HepG2 (cell line): ENCODE results near the gene BFAR. TPM values are rescaled to one million over a fixed set of nuclear protein-coding genes. Genes with fewer than 3 reads are reported as not detected.

ENCODE experiments used
- ATAC-seq: fragments of 200-7000 bp; cut with Tn5 transposase; 3 replicates; pipeline ENCODE4 v1.9.1; 2020; ENCODE audit warnings: mild to moderate bottlenecking, moderate library complexity
- BruUV-seq: library from RNA; stranded (reverse); fragments of 400-500 nt; replicated peaks from 2 replicates; lab custom pipeline; 2021; lab: Mats Ljungman, UMichigan
- CTCF ChIA-PET: fragments of 300-600 bp; formaldehyde crosslinking; extraction: SDS; loops from one replicate; lab custom pipeline; 2021; ENCODE audit warnings: low total read pairs, inconsistent platforms, low intra/inter-chr PET ratio; lab: Yijun Ruan, JAX
- POLR2A ChIA-PET: fragments of 350-600 bp; sonication (Branson Sonifier 250); formaldehyde crosslinking; loops from one replicate; lab custom pipeline; 2020; ENCODE audit warnings: antibody characterized with exemption, inconsistent platforms; lab: Yijun Ruan, JAX
- DNase-seq: peaks from one replicate; pipeline ENCODE4 v3.0.0-alpha.2; 2015; ENCODE audit warnings: low spot score
- FAIRE-seq: peaks from 3 replicates; lab custom pipeline; 2011; peaks lifted over from hg19 to GRCh38; lab: Jason Lieb, UNC
- H2AFZ ChIP-seq: one replicate; pipeline ENCODE4 v1.6.1; 2011; ENCODE audit warnings: low read length, inconsistent platforms
- H3K27ac ChIP-seq: fragments of 300-600 bp; 3 replicates; pipeline ENCODE4 v1.8.0; 2011; ENCODE audit warnings: mixed run types, mild to moderate bottlenecking, mixed read lengths, low read length, inconsistent platforms; ENCODE audit not compliant: insufficient read depth; ENCODE audit errors: extremely low read length
- H3K27me3 ChIP-seq, 2 experiments: fragments of 200-600 bp in 1 of 2; 2 replicates in 1 of 2; 3 replicates in 1 of 2; pipeline versions ENCODE4 v1.6.0 to v1.8.0; 2011; ENCODE audit warnings: low read length in 2 of 2, mild to moderate bottlenecking in 2 of 2, moderate library complexity in 2 of 2, inconsistent platforms in 1 of 2; ENCODE audit not compliant: insufficient read depth in 2 of 2, control insufficient read depth in 1 of 2
- H3K36me3 ChIP-seq, 2 experiments: fragments of 200-600 bp in 1 of 2; replicated peaks in 1 of 2; 2 replicates in 1 of 2; 3 replicates in 1 of 2; pipeline versions ENCODE4 v1.5.1 to v1.8.0; 2011; ENCODE audit warnings: low read length in 2 of 2, inconsistent platforms in 1 of 2; ENCODE audit not compliant: insufficient read depth in 2 of 2, control insufficient read depth in 1 of 2
- H3K4me1 ChIP-seq: 2 replicates; pipeline ENCODE4 v1.5.1; 2012; ENCODE audit warnings: low read length, inconsistent platforms; ENCODE audit not compliant: insufficient read depth
- H3K4me2 ChIP-seq: 2 replicates; pipeline ENCODE4 v1.6.0; 2011; ENCODE audit warnings: low read depth, low read length, inconsistent platforms
- H3K4me3 ChIP-seq, 3 experiments: fragments of 200-600 bp in 1 of 3; sonication (generic), shearing (Covaris generic) in 1 of 3; replicated peaks in 1 of 3; 2 replicates each; pipeline ENCODE4 v1.5.1; 2011 to 2016; ENCODE audit warnings: low read length in 3 of 3, inconsistent platforms in 2 of 3, low read depth in 2 of 3, mild to moderate bottlenecking in 2 of 3, control low read depth in 1 of 3, mixed read lengths in 1 of 3; ENCODE audit not compliant: insufficient read depth in 1 of 3
- H3K79me2 ChIP-seq: one replicate; pipeline ENCODE4 v1.6.1; 2011; ENCODE audit warnings: low read length, inconsistent platforms; ENCODE audit not compliant: insufficient read depth
- H3K9ac ChIP-seq: 2 replicates; pipeline ENCODE4 v1.6.0; 2011; ENCODE audit warnings: mild to moderate bottlenecking, low read depth, low read length, inconsistent platforms; ENCODE audit not compliant: insufficient read depth
- H3K9me3 ChIP-seq: 2 replicates; pipeline ENCODE4 v1.5.1; 2012; ENCODE audit warnings: mild to moderate bottlenecking, low read length
- H4K20me1 ChIP-seq: 2 replicates; pipeline ENCODE4 v1.6.0; 2011; ENCODE audit warnings: inconsistent platforms, mild to moderate bottlenecking, low read length, moderate library complexity; ENCODE audit not compliant: insufficient read depth
- MAZ ChIP-seq, 2 experiments: sonication (generic) in 1 of 2; formaldehyde crosslinking in 1 of 2; IDR thresholded peaks; 2 replicates each; pipeline versions ENCODE4 v1.5.0 to v1.6.1; 2012 to 2020; ENCODE audit warnings: low read depth in 2 of 2, mild to moderate bottlenecking in 2 of 2, borderline replicate concordance in 1 of 2, improper control_type of control experiment in 1 of 2, low read length in 1 of 2, missing genetic modification reagents in 1 of 2, moderate library complexity in 1 of 2
- ZNF160 ChIP-seq: sonication (generic); formaldehyde crosslinking; IDR thresholded peaks from 2 replicates; pipeline ENCODE4 v1.8.0; 2022; ENCODE audit warnings: mild to moderate bottlenecking, inconsistent platforms, missing genetic modification reagents
- WGBS: methylation state at CpG from one replicate; pipeline ENCODE4 v1.1.6; 2017; ENCODE audit warnings: low lambda C conversion rate; 5-methylcytosine and 5-hydroxymethylcytosine counted together
- in situ Hi-C: cut with HindIII; loops from 2 replicates; pipeline ENCODE4 v1.10.0; 2017; ENCODE audit warnings: low pct_unique_long_range_greater_than_20kb; ENCODE audit not compliant: extremely low pct_ligation_motif_present
- intact Hi-C: fragments of 100-400 bp; cut with micrococcal nuclease; formaldehyde crosslinking; loops from one replicate; pipeline ENCODE4 v1.10.0; 2022; ENCODE audit not compliant: unreplicated experiment
- polyA plus RNA-seq, 8 experiments: library from polyadenylated mRNA; depleted of rRNA in 3 of 8; stranded (reverse) in 7 of 8; unstranded in 1 of 8; fragments of >200 nt; fragmentation: Illumina TruSeq in 4 of 8; extraction: Trizol in 4 of 8; gene quantifications; 2 replicates each; pipeline versions ENCODE4 v1.2.1 to v1.2.3, GENCODE V29; 2011 to 2016; ENCODE audit warnings: low read depth in 4 of 8, missing spikeins in 1 of 8, mixed read lengths in 1 of 8; ENCODE audit not compliant: insufficient read depth in 1 of 8
- total RNA-seq, 5 experiments: library from RNA; depleted of rRNA; stranded (reverse); fragments of >200 nt; fragmentation: Illumina TruSeq; extraction: Trizol; gene quantifications; 2 replicates each; pipeline ENCODE4 v1.2.3, GENCODE V29; 2016; ENCODE audit warnings: low read depth in 1 of 5
- TF ChIP-seq, protein P1 (sequence below): sonication (generic); formaldehyde crosslinking; IDR thresholded peaks from 2 replicates; pipeline ENCODE4 v1.5.1; 2020; ENCODE audit warnings: missing genetic modification reagents, mild to moderate bottlenecking, borderline replicate concordance
- TF ChIP-seq, protein P2 (sequence below): sonication (generic); IDR thresholded peaks from 2 replicates; pipeline ENCODE4 v1.6.1; 2016; ENCODE audit warnings: low read depth, borderline replicate concordance

Gene BFAR
- total and polyA plus RNA-seq, 2 of the 13 experiments (the other 11 are each of a cell fraction or from before 2014, with no cell fraction given) = 96.9 to 120 TPM

DNA sequence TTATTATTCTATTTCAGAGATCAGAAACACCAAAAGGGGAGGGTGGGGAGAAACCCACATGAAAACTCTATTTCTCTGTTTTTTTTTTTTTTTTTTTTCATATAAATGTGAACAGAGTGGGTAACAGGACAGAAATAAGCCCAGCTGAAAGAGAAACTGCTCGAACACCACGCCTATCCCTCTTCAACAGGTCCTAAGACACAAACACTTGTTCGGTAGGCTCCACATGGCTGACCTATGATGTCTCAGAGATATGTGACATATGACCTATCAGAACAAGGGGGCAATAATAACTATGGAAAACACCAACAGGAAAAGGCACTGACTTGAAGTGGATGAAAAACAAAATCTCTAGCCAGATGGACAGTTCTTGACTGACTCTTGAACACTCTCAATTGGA, 47.5 kb upstream of the BFAR start:
- no peak overlapping the region for H3K27ac ChIP-seq
- no peak overlapping the region for H2AFZ ChIP-seq
- intact Hi-C loops = no loop called here
- no peak overlapping the region for H3K4me2 ChIP-seq
- ATAC-seq (no peak), DNase-seq (no peak), FAIRE-seq (no peak)
- H3K36me3 ChIP-seq = peaks cover 41 to 92% of the 10 kb centered on the region in 2 experiments
- H4K20me1 ChIP-seq = no peaks in the 10 kb centered on the region
- in situ Hi-C loops = no loop called here
- BruUV-seq = no TSS peak
- ChIA-PET POLR2A (no interaction called here), CTCF (no interaction called here)
- WGBS = 95% methylated on average over 3 of the region's 3 CpGs
- H3K27me3 ChIP-seq = no peaks in the 10 kb centered on the region
- H3K4me1 ChIP-seq = no peaks in the 10 kb centered on the region
- no peaks in the 10 kb centered on the region for H3K9me3 ChIP-seq
- no peaks in the 10 kb centered on the region for H3K79me2 ChIP-seq
- TF ChIP-seq, protein P1, sequence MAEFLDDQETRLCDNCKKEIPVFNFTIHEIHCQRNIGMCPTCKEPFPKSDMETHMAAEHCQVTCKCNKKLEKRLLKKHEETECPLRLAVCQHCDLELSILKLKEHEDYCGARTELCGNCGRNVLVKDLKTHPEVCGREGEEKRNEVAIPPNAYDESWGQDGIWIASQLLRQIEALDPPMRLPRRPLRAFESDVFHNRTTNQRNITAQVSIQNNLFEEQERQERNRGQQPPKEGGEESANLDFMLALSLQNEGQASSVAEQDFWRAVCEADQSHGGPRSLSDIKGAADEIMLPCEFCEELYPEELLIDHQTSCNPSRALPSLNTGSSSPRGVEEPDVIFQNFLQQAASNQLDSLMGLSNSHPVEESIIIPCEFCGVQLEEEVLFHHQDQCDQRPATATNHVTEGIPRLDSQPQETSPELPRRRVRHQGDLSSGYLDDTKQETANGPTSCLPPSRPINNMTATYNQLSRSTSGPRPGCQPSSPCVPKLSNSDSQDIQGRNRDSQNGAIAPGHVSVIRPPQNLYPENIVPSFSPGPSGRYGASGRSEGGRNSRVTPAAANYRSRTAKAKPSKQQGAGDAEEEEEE (CRISPR knock-in tag) = no peak
- TF ChIP-seq, protein P2, sequence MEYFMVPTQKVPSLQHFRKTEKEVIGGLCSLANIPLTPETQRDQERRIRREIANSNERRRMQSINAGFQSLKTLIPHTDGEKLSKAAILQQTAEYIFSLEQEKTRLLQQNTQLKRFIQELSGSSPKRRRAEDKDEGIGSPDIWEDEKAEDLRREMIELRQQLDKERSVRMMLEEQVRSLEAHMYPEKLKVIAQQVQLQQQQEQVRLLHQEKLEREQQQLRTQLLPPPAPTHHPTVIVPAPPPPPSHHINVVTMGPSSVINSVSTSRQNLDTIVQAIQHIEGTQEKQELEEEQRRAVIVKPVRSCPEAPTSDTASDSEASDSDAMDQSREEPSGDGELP = no peak
- TF ChIP-seq ZNF160 (CRISPR knock-in tag) (no peak), MAZ (IDR thresholded peaks at IDR 0.05; ENCODE audit: borderline replicate concordance, low read depth, low read length) (no peak), MAZ (CRISPR knock-in tag; IDR thresholded peaks at IDR 0.05; ENCODE audit: low read depth) (no peak)
- H3K4me3 ChIP-seq = no peak overlapping the region
- H3K9ac ChIP-seq = no peak overlapping the region
